Right forelimb (tissue), 1 donor: ENCODE data around the gene SCT.

Experiments used
- DNase-seq: peaks from one replicate; pipeline ENCODE4 v3.0.0-alpha.2; 2018

The SCT gene

GRCh38 chr11:620935-621814, 5.8 kb downstream of the SCT start:
- peak; percentile 32 for DNase-seq

- DNase-seq: no peak
These were observed 6.8 kb downstream of the SCT start for GRCh38 chr11:620201-620600.

DNA sequence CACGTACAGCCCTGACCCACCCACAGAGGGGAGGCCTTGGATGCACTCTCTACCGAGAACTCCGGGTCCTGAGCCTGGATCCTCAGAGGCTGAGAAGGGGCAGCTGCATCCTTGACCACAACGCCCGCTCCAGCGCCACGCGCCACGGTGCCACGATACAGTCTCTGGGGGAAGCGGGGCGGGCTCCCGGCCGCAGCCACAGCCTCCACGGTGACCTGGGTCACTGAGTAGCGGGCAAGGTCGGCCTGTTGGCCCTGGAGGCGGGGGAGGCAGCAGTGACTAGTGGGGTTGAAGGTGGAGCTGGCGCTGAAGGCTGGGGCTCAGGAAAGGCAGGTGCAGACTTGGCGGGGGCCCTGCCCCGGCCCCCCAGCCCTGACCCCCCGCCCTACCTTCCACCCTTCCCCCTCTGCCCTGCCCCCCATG, 7.3 kb downstream of the SCT start:
- DNase-seq: no peak

GRCh38 chr11:618856-619627, 7.9 kb downstream of the SCT start:
- DNase-seq: no peak

DNA sequence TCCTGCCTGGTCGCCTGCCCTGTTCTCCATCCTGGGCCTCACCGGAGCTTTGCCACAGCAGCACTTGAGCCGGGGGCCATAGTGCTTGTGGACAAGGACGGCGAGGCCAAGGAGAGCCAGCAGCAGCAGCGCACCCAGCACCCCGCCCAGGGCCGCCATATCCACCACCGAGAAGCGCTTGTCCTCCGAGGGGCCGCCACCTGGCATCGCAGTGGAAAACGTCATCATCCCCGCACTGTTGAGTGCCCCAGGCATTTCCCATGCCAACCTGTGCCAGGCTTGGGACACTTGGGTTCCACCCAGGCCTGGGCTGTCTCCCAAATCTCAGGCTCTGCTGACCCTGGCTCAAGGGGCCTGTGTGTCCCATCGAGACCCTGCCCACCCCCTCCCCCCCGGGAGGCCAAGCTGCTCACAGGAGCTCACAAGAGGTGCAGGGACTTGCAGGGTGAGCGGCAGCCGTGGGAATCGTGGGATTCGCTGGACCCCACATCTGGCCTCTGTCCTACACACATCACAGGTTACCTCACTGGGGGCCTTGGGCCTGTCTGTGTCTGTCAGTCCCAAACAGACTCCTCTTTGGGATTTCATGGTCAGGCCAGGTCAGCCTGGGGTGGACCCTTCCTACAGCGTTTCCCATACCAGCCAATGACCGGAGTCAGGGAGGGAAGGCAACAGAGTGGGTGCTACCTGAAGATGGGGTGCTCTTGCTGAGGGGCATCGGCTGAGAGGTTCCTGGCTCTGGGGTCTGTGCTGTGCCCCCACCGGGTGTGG, 8.9 kb downstream of the SCT start:
- DNase-seq: no peak

GRCh38 chr11:617199-617911, 9.6 kb downstream of the SCT start:
- no peak for DNase-seq

DNA sequence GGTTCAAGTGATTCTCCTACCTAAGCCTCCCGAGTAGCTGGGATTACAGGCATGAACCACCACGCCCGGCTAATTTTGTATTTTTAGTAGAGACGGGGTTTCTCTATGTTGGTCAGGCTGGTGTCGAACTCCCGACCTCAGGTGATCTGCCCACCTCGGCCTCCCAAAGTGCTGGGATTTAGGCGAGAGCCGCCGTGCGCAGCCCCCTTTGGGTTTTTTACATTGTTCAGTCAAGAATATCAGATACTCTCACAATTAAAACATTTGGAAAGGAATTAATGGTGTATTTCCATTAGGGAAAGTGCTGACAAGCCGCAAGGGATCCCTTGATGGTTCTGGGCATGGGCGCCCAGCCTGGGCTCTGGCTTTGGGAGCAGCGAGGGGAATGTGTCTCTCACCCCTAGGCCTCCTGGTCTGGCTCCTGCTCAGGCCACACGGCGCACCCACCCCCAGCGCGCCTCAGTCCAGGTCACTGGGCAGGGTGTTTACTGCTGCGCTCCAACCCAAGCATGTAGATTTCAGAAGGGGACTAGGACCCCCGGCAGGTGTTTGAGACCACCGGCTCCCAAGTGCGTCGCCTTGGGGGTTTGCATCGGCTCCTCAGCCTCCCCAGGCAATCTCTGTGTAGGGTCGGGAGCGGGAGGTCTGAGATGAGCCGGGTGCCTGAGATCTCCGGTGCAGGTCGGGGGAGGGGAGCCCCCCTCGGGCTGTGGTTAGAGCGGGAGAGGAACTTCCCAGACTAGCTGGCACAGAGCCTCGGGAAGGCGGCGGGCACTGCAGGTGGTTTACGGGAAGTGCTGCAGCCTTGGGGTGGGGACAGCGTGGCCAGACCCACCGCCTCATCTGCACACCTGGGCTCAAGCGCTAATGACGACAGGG, 10.4 kb downstream of the SCT start:
- no peak for DNase-seq

- DNase-seq: peak; percentile 96
These were observed 11.3 kb downstream of the SCT start, which contains the start of gene IRF7 for GRCh38 chr11:615504-616319. Gene IRF7, minus strand, starts transcription at chr11:615950. Its CDS starts 586 bp downstream, at chr11:615364.

- no peak for DNase-seq
These were observed 12.1 kb downstream of the SCT start for GRCh38 chr11:614623-615503.

GRCh38 chr11:614021-614622, 12.9 kb downstream of the SCT start:
- no peak for DNase-seq

DNA sequence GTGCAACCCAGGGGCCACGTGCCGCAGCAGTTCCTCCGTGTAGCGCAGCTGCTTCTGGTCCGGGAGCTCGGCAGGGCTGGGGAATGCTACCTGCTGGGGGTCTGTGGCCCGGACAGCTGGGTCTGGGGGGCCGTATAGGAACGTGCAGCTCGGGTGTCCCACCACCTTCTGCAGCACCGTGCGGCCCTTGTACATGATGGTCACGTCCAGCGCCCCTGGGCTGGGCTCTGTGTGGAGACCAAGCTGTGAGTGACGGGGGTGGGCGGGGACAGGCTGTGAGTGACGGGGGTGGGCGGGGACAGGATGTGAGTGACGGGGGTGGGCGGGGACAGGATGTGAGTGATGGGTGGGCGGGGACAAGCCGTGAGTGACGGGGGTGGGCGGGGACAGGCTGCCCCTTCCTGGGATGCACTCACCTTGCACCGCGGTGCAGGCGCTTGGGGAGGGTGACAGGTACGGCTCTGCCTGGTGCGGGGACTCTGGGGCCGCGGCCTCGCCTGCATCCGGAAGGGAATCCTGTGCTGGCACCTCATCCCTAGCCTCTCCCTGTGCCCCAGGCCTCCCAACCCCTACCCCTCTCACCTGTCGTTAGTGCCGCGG, 13.5 kb downstream of the SCT start:
- DNase-seq: peak; percentile 76

- no peak for DNase-seq
These were observed 14.1 kb downstream of the SCT start for GRCh38 chr11:612961-613300.

DNA sequence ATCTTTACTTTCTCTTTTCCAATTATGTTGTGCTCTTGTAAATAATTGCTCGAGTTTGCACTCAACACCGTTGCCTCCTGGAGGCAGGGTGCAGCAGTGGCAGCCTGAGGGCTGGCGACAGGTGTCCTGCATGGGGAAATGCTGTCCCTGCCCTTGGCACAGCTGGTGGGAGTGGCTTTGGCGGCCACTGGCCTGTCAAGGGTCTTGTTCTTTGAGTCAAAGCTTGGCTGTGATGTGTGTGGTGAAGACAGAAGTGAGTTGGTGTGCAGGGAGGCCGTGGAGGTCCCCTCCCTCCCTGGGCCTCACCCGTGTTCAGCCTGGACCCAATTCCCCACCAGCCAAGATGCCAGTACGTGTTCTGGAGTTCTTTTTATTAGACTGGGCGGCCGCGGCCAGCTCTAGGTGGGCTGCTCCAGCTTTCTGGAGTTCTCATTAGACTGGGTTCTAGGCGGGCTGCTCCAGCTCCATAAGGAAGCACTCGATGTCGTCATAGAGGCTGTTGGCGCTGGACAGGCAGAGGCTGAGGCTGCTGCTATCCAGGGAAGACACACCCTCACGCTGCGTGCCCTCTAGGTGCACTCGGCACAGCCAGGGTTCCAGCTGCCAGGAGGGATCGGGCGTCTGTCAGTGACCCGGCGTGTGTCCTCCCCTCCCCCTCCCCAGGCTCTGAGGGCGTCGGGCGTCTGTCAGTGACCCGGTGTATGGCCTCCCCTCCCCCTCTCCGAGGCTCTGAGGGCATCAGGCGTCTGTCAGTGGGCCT, 14.6 kb downstream of the SCT start:
- DNase-seq: no peak

- no peak for DNase-seq
These were observed 15.7 kb downstream of the SCT start for GRCh38 chr11:611001-611996.

DNA sequence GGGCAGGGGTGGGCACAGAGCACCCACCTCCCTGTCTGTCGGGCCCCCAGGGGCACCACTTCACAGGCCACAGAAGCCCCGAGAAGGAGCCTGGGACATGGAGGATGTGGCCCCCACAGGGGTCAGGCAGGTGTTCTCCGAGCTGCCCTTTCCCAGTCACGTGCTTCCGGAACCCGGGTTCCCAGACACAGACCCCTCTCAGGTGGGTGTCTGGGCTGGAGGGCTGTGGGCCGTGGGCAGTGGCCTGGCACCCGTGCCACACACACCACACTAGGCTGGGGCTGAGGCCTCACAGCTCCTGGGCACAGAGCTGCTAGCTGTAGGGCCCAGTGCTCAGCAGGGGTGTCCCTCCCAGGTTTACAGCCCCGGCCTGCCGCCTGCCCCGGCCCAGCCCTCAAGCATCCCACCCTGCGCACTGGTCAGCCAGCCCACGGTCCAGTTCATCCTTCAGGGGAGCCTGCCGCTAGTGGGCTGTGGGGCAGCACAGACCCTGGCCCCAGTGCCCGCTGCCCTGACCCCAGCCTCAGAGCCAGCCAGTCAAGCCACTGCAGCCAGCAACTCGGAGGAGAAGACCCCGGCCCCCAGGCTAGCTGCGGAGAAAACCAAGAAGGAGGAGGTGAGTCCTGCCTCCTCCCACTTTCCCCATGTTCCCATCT, 16.7 kb downstream of the SCT start:
- DNase-seq: no peak

DNA sequence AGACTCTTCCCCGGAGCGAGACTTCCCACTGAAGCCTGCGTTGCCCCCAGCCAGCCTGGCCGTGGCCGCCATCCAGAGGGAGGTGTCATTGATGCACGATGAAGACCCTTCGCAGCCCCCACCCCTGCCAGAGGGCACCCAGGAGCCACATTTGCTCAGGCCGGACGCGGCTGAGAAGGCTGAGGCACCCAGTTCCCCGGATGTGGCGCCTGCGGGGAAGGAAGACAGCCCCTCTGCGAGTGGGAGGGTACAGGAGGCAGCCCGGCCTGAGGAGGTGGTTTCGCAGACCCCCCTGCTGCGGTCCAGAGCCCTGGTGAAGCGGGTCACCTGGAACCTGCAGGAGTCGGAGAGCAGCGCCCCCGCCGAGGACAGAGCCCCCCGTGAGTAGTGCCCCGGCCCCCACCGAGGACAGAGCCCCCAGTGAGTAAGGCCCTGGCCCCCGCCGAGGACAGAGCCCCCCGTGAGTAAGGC, 17.6 kb downstream of the SCT start:
- DNase-seq: no peak
